ENCODE results near the gene MCU.

MCU gene

DNA sequence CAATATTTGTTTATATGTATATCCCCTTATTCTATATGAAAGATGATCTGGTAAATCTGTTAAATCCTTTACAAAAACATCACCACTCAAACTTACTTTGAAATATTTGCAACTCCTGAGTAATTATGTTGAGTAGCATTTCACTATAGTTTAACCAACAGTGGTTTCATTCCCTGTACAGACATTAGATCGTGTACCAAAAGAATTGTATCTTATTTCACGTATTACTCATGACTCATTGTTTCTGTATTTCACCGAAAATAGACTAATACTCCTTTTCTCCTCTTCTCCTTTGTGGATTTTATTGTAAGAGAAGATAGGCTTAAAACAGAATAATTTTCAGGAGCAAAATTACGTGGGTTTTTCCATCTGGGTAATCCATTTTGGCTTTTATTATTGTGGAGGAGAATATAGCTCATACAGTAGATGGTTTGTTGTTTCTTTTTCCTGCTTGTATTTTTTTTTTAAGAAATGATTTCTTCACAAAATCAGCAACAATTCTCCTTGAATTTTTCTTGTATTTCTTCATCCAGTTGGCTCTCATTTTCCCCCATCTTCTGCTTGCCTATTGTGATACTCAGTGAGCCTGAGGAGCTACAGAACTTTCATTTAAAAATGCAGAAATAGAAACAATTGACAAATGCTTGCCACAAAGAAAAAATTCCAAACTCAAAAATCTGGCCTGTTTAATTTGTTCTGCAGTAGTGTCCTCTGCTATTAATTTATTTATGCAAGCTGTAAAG is 111.0 kb downstream of the MCU start:
- DNase-seq (ENCODE audit: low read depth), result peak; percentile 59

DNA sequence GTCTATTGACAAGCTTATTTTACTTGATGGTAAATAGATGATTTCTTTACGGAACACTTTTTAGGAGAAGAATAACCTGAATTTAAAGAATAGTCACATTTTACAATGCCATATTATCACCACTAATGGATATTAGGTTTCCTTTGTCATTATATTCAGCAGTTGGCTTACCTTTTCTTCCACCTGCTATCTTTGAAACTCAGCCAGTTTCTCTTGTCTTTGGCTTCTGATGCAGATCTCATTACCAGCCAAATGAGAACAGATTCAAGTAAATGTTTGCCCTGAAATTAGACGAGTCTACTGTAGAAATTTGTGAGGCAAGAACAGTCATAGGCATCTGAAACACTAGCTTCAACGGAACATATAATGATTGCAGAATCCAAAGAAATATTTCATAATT is 116.1 kb downstream of the MCU start:
- no peak for DNase-seq (ENCODE audit: low read depth)

DNA sequence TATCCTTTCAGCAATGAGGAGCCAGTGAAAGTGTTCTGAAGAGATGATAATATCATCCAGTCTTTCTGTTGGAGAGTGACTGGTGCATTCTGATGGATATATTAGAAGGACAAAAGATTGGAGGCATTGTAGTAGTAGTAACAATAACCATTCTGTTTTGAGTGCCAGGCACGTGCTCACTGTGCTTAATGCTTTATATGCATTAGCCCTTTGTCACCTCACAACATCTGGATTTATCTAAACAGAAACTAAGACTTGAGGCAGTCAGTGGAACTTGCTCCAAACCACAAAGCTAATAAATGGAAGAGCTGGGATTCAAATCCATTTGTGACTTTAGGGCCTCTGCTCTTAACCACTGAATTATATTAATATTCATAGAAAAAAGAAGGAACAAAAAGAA is 117.1 kb downstream of the MCU start:
- no peak for DNase-seq (ENCODE audit: low read depth)

DNA sequence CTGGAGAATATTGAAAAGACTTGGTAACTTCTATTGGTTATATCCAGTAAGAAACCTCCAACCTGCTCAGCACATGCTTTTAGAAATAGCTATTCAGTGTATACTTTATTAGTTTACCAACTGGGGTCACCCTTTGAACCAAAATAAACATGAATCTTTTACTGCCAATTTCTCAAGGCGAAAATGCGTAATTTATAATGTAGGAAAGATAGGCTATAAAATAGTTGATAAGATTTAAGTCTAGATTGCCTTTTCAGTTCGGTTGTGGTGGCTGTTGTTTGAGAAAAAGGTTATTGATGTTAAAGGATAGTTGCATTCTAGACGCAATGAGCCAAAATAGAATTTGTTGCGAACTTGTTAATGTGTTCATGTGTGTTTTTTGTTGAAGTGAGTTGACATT is 119.0 kb downstream of the MCU start:
- DNase-seq (ENCODE audit: low read depth), result no peak

DNA sequence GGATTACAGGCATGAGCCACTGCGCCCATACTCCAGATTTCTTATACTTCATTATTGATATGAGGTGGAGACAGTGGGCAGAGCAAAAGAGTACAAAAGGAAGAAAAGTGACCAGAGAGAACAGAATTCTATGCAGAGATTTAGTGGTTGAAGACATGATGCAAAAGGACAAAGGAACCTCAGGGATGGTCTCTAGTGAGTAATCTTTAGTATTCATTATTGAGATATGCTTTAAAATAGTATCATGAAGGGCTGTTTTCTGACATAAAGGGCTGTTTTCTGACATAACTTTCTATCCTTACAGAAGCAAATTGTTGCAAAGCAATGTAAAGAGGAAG is 120.4 kb downstream of the MCU start:
- DNase-seq (ENCODE audit: low read depth), result no peak

DNA sequence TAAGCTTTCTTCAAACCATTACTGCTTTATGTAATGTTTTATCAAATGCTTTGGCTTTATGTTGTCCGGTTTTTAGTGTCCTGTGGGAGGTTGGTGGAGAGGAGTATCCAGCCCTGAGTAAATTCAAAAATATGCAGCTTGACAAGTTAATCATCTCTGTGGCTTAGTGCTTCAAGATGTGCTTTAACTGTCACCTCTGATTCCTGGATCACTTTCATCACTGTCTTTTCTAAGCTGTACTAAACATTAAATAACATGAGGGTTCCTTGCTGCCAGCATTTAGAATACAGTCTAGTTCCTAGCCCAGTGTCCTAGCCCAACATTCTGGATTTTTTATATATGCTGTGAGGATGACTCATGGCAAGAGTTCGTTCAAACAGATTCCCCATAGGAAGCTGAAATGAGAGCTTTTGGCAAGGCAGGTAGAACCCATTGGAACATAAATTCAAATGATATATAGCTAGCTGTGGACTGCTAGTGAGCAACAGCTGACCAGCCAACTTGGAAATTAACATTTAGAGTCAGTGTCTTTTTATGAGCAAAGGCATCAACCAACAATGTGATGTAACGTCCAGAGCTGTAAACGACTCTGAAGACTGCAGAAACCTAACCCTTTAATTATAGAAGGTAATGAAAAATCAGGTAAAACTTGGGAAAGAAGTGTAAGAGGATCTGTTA is 120.9 kb downstream of the MCU start:
- peak; percentile 56 for DNase-seq (ENCODE audit: low read depth)

DNA sequence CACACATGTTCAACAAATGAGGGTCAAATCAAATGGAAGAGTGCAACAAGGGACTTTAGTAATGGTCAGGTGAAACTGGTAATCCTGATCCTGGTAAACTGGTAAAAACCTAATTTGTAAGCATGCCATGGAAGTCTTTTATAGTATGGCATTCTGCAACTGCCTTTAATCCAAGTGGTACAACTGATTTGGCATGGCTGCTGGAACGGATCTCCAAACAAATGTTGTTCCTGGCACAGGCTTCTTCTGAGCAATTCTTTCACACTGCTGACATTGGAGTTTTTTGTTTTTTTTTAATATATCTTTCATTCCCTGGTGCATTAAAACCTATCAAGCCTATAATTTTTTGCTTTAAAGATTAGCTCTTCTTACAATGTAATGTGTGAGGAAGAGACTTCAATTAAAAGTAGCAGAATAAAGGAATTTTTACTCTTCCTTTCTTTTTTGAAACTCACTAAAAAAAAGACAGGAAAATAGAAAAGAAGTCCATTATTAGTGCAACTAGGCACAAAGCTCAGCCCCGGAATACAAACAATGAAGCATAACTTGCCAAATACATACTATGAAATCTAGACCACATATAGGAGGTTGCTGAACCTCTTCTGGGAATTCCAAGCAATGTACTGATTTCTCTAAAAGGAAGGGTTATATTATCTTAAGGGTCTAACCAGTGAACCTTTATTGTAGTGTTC is 122.3 kb downstream of the MCU start:
- DNase-seq (ENCODE audit: low read depth), result peak; percentile 56

DNA sequence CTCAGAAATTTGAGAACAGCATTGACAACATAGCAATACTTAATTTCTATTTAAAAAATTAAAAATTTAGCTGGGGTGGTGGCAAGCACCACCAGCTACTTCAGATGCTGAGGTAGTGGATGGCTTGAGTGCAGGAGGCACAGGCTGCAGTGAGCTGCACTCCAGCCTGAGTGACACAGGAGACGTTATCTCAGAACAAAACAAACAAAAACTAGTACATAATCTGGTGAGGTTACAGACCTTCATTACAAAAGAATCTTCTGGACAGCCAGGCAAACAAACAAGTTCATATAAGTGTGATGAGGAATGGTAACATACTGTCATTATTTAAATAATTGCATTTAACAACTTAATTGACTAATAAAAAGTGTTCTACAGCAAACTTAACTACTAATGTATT is 124.6 kb downstream of the MCU start:
- no peak for DNase-seq (ENCODE audit: low read depth)

DNA sequence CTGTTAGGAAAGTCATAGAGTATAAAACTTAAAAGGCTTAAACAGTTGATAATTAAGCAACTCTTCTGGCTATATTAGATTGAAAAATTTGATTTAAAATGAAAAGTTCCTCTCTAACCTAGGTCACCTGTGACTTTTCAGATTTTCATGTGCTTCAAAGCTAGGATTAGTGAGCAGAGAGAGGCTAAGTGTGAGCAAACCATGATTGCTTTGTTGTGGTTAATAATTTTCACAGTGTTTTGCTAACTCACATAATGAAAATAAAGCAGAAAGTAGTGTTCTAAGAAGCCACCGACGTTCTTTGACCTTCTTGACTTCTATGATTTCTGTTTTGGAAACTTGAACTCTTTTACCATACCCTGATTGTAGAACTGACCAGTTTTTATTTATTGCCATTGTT is 126.1 kb downstream of the MCU start:
- DNase-seq (ENCODE audit: low read depth), result no peak

DNA sequence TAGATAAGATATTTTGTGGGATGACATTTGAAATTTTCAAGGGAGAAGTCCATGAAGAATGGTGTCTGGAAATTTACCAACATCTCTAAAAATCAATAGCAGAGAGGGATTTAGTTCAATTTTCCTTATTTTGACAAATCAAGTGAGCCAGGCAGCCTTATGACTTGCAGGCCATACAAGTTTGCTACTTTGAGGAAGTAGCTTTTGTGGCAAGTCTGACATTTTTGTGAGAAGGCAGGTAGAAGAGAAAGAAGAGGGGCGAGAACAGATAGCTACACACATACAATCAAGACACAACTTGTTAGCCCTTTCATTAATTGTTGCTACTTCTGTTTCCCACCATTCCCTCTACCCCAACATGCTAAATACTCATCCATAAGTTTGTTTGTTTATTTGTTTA is 127.1 kb downstream of the MCU start:
- no peak for DNase-seq (ENCODE audit: low read depth)

DNA sequence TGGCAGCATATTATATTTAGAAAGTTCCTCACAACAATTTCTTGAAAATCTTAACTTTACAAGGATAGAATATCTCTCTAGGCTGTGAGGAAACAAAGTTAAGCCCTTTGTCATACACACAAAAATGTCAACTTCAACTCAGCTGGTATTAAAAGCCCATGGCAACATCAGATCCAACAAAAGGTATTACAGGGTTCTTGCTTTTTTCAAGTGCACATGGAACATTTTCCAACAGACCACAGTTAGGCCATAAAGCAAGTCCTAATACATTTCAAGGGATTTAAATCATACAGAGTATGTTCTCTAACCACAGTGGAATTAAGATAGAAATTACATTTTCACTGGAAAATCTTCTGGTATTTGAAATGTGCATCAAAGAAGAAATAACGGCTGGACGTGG is 129.7 kb downstream of the MCU start:
- DNase-seq (ENCODE audit: low read depth), result no peak

DNA sequence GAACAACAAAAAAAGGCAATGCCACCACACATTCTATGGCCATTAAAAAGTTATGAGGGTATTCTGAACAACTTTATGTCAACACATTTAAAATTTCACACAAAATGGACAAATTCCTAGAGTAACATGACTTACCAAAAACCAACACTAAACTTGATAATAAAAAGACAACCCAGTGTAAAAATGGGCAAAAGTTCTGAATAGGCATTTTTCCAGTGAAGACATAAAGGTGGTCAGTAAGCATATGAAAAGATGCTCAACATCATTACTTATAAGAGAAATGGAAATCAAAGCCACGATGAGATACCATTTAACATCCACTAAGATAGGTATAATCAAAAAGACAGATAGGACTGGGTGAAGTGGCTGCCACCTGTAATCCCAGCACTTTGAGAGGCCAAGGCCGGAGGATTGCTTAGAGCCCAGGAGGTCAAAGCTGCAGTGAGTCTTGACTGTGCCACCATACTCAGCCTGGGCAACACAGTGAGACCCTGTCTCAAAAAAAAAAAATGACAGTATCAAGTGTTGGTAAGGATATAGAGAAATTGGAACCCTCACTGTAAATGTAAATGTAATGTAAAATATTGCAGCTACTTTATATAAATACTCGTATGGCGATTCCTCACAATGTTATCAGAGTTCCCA is 130.5 kb downstream of the MCU start:
- DNase-seq (ENCODE audit: low read depth), result no peak

DNA sequence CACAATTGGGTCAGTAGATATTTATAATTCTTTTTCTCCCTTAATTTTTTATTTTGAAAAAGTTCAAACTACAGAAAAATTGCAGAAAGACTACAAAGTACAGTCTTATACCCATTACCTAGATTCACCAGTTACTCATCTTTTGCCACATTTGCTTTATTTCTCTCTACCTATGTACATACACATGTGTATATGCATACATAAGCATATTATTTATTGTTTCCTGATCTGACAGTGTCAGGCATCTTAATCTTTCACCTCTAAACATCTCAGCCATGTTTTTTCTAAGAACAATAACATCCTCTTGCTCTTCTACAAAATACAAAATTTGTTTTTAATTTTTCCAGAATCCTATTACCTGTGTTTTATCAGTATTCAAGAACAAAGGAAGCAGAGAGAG is 133.2 kb downstream of the MCU start:
- no peak for DNase-seq (ENCODE audit: low read depth)

DNA sequence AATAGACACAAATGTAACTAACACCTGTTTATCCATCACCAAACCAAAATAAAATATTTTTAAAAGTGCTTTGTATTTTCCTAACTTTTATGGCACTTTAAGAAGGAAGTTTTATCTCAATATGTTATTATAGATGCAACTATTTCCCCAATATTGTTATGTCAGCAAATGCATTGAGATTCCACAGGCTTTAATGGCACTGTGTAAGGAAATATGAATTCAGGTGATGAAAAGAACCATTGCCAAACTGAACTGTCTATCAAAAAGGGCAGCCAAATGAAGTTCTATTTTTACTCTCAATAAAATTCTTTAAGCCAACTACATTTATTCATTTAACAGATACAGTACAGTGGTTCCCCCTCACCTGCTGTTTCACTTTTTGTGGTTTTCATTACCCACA is 134.4 kb downstream of the MCU start:
- no peak for DNase-seq (ENCODE audit: low read depth)

DNA sequence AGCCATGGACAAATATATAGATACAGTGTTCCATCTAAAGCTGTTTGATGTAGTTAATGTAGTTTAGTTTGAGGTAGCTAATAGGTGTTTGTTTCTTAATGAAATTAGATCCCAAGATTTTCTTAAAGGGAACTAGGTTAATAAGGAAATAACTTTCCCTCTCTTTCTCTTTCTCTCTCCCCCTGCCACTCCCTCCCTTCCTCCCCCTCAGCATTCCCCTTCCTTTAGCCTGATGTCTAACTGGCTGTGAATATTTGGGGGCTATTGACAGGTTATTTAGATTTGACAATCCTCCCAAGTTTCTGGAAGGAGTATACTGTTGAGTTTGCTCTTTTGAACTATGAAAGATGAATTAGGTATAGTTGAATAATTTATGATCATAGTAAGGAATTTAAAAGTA is 136.4 kb downstream of the MCU start:
- no peak for DNase-seq (ENCODE audit: low read depth)

DNA sequence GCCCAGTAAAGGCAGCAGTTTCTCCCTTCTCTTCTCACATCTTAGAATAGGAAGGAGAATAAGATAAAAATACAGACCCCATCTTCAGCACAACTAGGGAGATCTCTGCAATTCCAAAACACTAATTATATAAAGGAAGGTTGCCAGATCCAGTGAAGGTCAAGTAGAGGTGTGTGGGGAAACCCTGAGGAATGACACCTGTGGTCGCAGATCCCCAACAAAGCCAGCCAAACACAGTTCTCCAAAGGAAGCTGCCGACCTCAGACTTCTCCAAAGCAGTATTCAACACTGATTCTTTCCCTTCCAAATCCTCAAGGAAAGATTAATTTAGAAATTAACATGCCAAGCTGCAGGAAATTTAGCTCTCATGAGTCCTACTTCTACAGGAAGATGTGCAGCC is 138.7 kb downstream of the MCU start:
- no peak for DNase-seq (ENCODE audit: low read depth)

DNA sequence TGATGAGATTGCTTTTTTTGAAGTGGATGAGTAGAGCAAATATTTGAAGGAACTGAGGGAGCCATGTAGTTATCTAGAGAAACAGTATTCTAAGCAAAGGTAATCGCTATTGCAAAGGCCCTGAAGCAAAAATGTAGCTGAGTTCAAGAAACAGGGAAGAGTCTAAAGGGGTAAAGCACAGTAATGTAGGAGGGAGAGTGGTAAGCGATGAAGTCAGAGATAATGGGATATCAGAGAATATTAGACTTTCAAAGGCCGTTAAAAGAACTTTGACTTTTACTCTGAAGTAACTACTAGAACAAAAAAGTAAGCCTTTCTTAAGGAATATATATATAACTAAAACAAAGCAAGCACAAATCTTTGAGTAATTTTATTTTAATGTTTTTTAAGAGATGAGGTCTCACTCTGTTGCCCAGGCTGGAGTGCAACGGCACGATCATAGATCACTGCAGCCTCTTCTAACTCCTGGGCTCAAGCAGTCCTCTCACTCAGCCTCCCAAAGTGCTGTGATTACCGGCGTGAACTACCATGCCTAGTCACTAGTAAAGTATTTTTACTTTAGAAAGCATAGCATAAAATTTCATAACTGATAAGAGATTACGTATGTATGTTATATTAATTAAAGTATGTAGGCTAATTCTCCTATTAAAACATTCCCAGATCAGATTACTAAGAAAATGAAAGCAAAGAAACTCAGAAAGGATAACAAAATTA is 139.9 kb downstream of the MCU start:
- DNase-seq (ENCODE audit: low read depth), result no peak

DNA sequence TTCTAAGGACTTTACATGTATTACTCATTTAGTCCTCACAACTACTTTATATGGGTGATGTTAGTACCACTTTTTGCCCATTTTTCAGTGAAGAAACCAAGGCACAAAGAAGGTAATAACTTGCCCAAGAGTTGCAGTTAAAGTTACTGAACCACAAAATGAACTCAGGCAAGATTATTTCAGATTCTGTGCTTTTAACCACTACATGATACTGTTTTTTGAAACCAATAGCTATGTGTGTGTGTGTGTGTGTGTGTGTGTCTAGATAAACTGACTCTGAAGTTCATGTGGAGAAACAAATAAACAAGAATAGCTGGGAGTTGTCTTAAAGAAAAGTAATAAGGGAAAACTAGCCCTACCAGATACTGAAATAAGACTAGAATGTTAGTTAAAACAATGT is 140.8 kb downstream of the MCU start:
- DNase-seq (ENCODE audit: low read depth), result peak; percentile 51

DNA sequence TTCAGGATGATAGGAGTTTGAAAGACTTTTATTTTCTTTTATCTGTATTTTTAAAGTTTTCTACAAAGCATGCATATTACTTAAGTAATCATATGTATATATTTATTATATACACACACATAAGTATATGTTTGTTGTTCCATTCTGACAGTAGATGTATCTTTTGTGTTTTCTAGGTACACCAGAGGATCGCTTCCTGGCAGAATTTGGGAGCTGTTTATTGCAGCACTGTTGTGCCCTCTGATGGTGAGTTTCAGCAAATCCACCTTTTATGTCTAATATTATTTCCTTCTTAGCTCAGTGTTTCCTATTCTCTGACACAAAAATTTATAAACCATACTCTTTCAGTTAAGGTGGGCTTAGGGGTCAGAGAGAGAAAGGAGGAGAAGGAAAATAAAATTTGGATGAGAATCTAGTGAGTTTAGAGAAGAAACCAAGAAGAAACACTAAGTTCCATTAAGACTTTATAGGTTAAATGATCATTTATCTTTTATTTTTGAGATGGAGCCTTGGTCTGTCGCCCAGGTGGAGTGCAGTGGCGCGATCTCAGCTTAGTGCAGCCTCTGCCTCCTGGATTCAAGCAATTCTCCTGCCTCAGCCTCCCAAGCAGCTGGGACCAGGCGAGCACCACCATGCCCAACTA is 142.4 kb downstream of the MCU start:
- DNase-seq (ENCODE audit: low read depth), result peak; percentile 69

DNA sequence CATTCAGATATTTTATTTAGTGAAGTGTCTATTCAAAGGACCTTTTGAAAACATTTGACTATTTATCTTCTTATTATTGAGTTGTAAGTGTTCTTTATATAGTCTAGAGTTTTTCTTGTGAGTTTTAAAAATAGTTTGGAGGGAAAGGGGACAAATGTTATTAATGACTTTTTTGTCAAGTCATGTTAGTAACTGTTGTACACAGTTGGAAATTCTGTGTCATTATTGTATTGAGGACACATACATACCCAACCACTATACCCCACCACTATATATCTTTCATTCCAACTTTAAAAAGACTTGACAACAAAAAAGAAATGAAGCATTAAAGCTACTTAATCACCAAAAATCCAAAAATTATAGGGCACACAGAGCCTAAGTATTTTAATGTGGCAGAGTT is 148.4 kb downstream of the MCU start:
- no peak for DNase-seq (ENCODE audit: low read depth)

DNA sequence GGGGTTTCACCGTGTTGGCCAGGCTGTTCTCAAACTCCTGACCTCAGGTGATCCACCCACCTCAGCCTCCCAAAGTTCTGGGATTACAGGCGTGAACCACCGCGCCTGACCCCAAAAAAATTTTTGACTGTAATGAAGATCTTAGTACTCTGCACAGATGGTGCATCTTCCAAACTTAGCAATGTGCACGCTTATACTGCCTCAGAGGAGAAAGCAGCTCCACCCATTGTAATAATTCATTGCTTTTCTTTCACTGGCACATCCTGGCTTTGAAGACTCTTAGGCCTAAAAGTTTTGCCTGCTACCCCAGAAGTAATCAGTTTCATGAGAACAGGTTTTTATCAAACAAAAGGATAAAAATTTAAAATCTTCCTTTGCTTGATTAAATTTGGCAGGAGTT is 149.5 kb downstream of the MCU start:
- DNase-seq (ENCODE audit: low read depth), result no peak

DNA sequence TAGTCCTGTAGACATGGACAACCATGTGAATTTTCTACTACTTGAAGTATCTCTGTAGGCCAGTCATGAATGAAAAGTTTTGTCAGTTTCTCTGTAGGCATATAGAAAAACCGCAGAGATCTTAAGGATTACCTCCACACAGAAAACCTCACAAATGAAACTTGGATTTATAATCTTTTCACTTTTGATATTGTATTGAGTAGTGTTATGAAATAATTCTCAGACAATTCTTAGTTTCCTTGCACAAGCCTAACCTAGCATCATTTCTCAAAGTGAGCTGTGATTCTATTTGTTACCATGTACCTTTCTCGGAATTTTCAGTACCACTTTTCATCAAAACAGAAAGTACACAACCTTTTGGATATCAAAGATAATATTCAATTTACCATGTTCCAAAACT is 150.2 kb downstream of the MCU start:
- DNase-seq (ENCODE audit: low read depth), result no peak
